AG08395 (cell line): ENCODE measurements around the gene APBB1.
"Not testable (repeated sequence)": the region's sequence is repeated elsewhere in the genome, so short reads cannot be mapped to it uniquely, and the experiment has no call there.

Experiments used
- DNase-seq: peaks from one replicate; pipeline ENCODE4 v3.0.0; 2012; ENCODE audit warnings: mixed read lengths, low spot score

Gene APBB1

DNA sequence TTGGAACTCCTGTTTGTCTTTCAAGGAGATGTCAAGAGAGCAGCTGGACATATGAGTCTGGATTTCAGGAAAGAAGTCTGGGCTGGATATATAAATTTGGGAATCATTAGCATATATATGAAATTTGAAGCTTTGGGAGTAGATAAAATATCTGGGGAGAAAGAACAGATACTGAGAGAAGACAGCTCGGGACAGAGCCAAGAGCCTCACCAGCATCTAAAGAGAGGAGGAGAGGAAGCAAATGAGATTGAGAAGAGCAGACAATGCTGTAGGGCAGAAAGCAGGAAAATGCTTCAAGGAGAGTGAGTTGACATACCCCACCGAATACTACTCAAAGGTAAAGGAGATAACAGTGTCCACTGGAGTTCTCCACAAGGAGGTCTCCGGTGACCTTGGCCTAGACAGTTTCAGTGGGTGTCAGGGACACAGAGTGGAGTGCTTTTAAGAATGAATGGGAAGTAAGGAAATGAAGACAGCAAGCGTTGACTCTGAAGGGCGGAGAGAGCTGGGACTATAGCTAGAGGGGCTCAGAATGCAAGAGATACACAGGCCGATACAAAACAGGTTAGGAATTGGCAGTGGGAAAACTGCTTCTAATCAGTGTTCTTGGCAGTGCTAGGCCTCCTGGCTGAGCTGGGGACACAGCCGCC lies 862 bp downstream of the APBB1 start:
- no peak for DNase-seq

- DNase-seq: no peak
Measured at GRCh38 chr11:6415797-6416196, 3.1 kb downstream of the APBB1 start.

DNA sequence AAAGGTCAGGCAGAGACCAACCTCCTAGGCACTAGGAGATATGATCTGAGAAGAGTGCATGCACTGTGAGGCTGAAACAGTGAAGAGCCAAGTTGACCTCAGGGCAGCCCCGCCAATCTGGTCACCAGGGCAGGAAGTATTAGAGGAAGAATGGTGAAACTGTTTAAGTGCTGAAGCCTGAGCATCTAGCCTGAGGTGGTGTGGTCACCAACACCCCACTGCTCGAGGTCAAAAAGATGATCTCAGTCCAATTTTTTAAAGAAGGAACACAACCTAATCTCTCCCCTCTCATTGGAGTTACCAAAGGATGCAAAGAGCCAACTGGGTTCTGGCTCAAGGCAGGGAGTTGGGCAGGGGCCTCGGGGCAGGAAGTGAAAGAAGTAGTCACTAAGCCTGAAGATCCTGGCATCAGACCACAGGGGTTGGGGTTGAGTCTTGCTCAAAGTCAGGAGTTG lies 4.0 kb downstream of the APBB1 start:
- no peak for DNase-seq

GRCh38 chr11:6413791-6414201 lies 5.1 kb downstream of the APBB1 start:
- DNase-seq: peak; percentile 72

- DNase-seq: no peak
Measured at GRCh38 chr11:6411594-6412031, 7.3 kb downstream of the APBB1 start.

DNA sequence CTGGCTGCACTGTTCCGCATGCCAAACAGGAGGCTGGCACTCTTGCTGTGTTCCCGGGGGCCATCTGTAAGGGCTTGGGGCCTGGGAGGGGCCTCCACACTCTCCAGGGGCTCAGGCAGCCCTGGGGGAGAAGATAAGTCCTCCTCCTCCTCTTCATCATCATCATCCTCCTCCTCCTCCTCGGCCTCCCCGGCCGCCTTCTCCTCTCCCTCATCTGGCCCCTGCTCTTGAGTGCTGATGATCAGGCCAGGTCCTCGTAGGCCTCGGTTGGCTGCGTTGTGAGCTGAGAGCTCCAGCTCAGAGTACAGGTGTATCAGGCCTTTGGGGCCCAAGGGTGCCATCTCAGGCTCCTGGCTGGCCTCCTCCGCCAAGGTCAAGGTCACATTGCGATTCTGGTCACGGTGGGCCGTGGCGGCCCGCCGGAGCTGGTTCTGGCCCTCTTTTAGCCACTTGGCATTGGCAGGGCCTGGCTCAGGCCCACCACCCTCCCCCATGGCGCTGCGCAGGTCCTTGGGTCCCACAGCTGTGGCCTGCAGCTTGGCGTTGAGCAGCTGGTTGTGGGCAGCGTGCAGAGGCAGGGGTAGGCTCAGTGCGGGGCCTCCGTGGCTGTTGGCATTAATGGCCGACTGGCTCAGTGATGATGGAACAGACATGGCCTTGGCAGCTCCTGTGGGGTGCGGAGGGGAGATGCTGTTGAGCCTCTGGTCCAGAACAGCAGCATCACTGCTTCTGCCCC lies 8.0 kb downstream of the APBB1 start:
- no peak for DNase-seq

- no peak for DNase-seq
Measured at GRCh38 chr11:6406370-6406769, 12.5 kb downstream of the APBB1 start.

DNA sequence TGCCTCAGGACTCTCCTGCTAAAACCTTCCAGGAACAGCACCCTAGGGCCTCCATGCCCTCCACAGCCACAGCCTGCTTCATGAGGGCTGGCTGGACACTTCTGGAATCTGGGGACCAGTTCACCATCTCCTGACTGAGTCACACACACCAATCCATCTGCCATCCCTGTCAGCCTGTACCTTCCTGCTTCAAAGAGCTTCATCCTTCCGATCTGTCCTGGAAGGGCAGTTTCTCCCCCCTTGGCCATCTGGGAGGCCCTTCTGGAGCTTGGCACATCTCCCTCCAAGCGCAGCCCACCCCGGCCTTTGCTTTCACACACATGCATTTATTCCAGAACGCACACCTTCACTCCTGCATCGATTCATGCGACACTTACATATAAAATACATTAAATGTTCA lies 13.0 kb downstream of the APBB1 start:
- DNase-seq: no peak

DNA sequence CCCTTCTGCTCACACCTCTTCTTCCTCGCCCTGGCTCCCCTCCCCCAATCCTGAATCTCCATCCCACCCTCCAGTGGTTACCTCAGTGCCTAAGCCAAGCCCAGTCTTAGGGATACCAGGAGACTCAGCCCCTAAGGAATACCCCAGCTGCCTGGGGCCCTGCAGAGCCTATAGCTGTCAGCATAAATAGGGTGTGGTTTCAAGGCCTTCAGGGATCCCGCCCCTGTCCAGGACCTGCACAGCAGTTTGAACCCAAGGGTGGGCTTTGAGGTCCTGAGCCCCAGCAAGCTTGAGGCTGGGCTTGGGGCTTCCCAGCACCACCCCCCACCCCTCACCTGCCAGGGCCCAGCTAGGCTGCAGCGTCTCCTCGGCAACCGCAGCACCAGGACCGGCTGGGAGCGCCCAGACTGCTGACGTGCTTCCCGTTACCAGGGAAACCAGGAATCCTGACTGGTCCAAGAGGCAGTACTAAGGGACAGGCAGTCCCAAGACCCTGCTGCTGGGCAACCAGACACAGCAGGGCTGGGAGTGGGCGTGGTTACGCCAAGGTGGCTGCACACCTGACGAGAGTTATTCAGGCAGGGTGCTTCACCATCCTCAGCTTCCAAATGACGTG lies 13.7 kb downstream of the APBB1 start:
- no peak for DNase-seq

DNA sequence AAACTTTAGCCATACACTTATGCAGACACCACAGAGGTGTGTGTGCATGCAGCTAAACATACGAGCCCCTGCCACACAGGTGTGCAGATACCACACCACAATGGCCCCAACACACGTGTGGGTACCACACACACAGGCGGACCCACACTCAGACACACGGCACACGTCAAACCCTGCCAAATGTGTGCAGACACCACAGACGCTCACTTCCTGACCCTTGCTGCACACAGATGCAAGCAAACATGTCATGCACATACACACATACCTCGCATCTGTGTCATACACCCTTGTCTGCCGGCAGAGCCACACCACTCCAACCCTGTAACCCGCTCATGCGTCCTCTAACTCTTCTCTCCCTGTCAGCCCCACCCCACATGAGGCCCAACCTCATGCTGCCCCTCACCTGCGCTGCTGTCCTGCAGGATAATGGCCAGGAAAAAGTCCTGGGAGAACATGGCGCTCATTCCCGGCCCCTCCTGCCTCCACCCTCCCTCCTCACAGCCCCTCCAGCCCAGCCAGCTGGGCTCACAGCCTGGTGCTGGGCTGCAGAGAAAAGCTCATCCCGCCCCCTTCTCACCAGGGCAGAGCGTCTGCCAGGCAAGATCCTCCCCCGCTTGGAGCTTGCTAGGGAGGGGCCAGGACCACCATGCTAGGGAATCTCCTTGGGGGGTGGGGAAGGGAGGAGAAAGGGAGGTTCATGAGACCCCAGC lies 14.4 kb downstream of the APBB1 start:
- DNase-seq: peak; percentile 47

- DNase-seq: no peak
Measured at GRCh38 chr11:6403539-6403938, 15.4 kb downstream of the APBB1 start.

- no peak for DNase-seq
Measured at GRCh38 chr11:6402561-6402981, 16.3 kb downstream of the APBB1 start.

GRCh38 chr11:6402061-6402470 lies 16.8 kb downstream of the APBB1 start:
- DNase-seq: no peak

GRCh38 chr11:6401464-6401863 lies 17.4 kb downstream of the APBB1 start:
- DNase-seq: no peak

DNA sequence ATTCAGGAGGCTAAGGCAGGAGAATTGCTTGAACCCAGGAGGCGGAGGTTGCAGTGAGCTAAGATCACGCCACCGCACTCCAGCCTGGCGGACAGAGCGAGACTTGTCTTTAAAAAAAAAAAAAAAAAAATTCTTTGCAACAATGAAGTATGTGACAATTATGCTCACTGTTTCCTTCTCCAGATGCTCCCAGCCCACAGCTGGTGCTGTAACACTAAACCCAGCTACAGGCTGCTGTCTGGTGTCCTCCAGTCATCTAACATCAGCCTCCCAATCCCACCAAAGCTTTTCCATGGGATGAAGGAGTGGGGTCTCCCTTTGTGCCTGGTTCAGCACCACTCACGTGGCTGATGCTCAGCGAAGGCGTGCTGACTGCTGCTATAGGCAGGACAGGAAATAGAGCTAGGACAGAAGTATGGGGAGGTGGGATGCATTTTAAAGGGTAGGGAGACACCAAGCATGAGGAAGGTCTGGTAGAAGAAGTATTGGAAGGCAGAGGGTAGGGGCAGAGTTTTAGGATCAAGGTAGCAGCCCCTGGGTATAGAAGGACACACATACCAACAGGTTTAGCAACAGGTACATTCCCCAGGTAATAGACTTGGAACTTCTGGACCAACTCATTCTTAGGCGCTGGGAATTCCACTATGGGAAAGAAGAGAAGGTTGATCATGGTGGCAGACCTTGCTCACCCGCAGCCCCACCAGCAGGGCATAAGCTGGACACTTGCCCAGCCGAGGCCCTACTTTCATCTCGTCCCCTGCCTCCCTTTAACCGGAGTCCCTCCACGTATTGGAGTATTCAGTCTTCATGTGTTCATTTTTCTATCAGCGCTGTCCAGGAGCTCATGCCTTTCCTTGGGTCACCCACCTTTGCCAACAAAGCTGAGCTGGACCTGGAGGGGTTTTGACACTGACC lies 18.2 kb downstream of the APBB1 start:
- no peak for DNase-seq

DNA sequence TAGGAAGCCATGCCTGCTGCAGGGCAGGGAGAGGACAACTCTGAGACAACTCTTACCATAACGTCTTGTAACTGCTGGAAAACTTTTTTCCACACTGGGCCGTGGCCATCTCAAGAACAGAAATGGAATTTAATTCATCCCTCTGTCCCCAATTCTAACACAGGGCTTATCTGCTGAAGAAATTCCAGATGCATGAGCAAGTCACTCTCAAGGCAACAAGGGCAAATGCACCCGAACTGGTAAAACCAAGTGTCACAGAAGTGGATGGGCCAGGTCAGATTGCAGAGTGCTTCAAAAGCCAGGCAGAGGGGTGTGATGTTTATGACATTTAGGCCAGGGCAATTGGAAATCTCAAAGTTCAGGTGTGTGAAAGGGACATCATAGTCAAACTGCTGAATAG lies 21.3 kb downstream of the APBB1 start:
- DNase-seq: peak; percentile 71

GRCh38 chr11:6397156-6397555 lies 21.7 kb downstream of the APBB1 start:
- peak; percentile 36 for DNase-seq

GRCh38 chr11:6395470-6396060 lies 23.3 kb downstream of the APBB1 start:
- no peak for DNase-seq

GRCh38 chr11:6393989-6394670 lies 24.8 kb downstream of the APBB1 start:
- no peak for DNase-seq

DNA sequence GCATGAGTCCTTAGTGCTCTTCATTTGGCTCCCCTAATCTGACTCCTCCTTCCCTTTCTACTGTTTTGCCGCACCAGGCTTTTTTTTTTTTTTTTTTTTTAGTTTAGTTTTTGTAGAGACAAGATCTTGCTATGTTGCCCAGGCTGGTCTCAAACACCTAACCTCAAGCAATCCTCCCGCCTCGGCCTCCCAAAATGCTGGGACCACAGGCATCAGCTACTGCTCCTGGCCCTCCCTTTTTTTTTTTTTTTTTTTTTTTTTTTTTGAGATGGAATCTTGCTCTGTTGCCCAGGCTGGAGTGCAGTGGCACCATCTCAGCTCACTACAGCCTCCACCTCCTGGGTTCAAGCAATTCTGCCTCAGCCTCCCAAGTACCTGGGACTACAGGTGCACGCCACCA lies 26.6 kb downstream of the APBB1 start:
- not testable (repeated sequence) for DNase-seq
